NB4 (cell line): ENCODE data around the gene TRIP13.
"Not testable (repeated sequence)": the region's sequence is repeated elsewhere in the genome, so short reads cannot be mapped to it uniquely, and the experiment has no call there.

ENCODE experiments used
- DNase-seq: peaks from one replicate; pipeline ENCODE4 v3.0.0; 2010; ENCODE audit warnings: low read depth
- H3K4me3 ChIP-seq: one replicate; pipeline ENCODE4 v1.5.1; 2011; ENCODE audit warnings: mild to moderate bottlenecking, low read depth, low read length, moderate library complexity
- CTCF ChIP-seq: IDR thresholded peaks from one replicate; pipeline ENCODE4 v1.5.1; 2012; ENCODE audit warnings: low read depth, low read length
- MAX ChIP-seq: IDR thresholded peaks from 2 replicates; pipeline ENCODE4 v1.6.1; 2011; ENCODE audit warnings: low read depth, low read length
- MYC ChIP-seq: IDR thresholded peaks from 2 replicates; pipeline ENCODE4 v1.6.1; 2011; ENCODE audit warnings: low read depth, low read length
- POLR2A ChIP-seq: IDR thresholded peaks from 2 replicates; pipeline ENCODE4 v1.6.1; 2011; ENCODE audit warnings: mild to moderate bottlenecking; ENCODE audit not compliant: insufficient read length; ENCODE audit errors: extremely low read depth

Gene TRIP13

GRCh38 chr5:922436-923280 is 30.0 kb downstream of the TRIP13 start:
- no peak for DNase-seq
- no peak overlapping the region for H3K4me3 ChIP-seq
- no peak for TF ChIP-seq MAX
- TF ChIP-seq CTCF: no peak
- no peak for TF ChIP-seq MYC
- TF ChIP-seq POLR2A: no peak

GRCh38 chr5:923281-923873 is 30.7 kb downstream of the TRIP13 start:
- H3K4me3 ChIP-seq: no peak overlapping the region
- peak; percentile 87 for DNase-seq
- TF ChIP-seq POLR2A (no peak), MAX (peak; percentile 48), MYC (peak; percentile 63; the same call in 1 of the 2 replicates), CTCF (peak; percentile 92)

- DNase-seq: peak; percentile 61
- peak overlapping the region; percentile 9 for H3K4me3 ChIP-seq
- peak; percentile 35 for TF ChIP-seq CTCF
- TF ChIP-seq MAX: no peak
Observed at GRCh38 chr5:926417-927171, 33.9 kb downstream of the TRIP13 start.

- TF ChIP-seq MYC (no peak), CTCF (no peak), POLR2A (no peak), MAX (no peak)
- H3K4me3 ChIP-seq: no peak overlapping the region
- no peak for DNase-seq
Observed at GRCh38 chr5:927172-928015, 34.7 kb downstream of the TRIP13 start.

- DNase-seq, H3K4me3 ChIP-seq: not testable (repeated sequence)
Observed at GRCh38 chr5:929182-929581, 36.5 kb downstream of the TRIP13 start.

- TF ChIP-seq MYC: no peak
- TF ChIP-seq CTCF: no peak
- TF ChIP-seq POLR2A: no peak
- no peak for TF ChIP-seq MAX
- DNase-seq: no peak
Observed at GRCh38 chr5:929596-929995, 36.9 kb downstream of the TRIP13 start.

More at GRCh38 chr5:929596-929995, 36.9 kb downstream of the TRIP13 start:
- H3K4me3 ChIP-seq: no peak overlapping the region
